Measurements from ENCODE around the gene MFAP4.

DNA sequence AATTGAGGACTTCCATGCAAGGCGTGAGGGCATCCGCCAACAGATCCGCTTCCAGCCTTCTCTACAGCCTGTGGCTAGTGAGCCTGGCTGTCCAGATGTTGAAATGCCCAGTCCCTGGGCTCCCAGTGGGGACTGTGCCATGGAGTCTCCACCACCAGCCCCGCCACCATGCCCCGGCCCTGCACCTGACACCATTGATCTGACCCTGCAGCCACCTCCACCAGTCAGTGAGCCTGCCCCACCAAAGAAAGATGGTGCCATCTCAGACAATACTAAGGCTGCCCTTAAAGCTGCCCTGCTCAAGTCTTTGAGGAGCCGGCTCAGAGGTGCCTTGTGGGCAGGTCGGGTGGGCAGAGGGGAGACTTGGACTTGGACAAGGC is 5.6 kb downstream of the MFAP4 start:
- TF ChIP-seq, protein P1, sequence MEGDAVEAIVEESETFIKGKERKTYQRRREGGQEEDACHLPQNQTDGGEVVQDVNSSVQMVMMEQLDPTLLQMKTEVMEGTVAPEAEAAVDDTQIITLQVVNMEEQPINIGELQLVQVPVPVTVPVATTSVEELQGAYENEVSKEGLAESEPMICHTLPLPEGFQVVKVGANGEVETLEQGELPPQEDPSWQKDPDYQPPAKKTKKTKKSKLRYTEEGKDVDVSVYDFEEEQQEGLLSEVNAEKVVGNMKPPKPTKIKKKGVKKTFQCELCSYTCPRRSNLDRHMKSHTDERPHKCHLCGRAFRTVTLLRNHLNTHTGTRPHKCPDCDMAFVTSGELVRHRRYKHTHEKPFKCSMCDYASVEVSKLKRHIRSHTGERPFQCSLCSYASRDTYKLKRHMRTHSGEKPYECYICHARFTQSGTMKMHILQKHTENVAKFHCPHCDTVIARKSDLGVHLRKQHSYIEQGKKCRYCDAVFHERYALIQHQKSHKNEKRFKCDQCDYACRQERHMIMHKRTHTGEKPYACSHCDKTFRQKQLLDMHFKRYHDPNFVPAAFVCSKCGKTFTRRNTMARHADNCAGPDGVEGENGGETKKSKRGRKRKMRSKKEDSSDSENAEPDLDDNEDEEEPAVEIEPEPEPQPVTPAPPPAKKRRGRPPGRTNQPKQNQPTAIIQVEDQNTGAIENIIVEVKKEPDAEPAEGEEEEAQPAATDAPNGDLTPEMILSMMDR (IDR thresholded peaks at IDR 0.05): no peak
- TF ChIP-seq EP300 (IDR thresholded peaks at IDR 0.05) (no peak), POLR2A (IDR thresholded peaks at IDR 0.05) (no peak)
